MM.1S (cell line): ENCODE results near the gene SCUBE1.

ENCODE experiments used
- DNase-seq: peaks from one replicate; pipeline ENCODE4 v3.0.0-alpha.2; 2015
- H2AFZ ChIP-seq: fragments of 300-600 bp; sonication (generic); 2 replicates; pipeline ENCODE4 v1.6.0; 2016; ENCODE audit warnings: antibody characterized with exemption, low read length
- H3F3A ChIP-seq: fragments of 300-600 bp; sonication (generic); 2 replicates; pipeline ENCODE4 v1.6.1; 2016; ENCODE audit warnings: mild to moderate bottlenecking, antibody characterized with exemption, low read length, moderate library complexity, mixed read lengths; ENCODE audit not compliant: insufficient read depth
- H3K27ac ChIP-seq: fragments of 300-600 bp; sonication (generic); 2 replicates; pipeline ENCODE4 v1.5.1; 2016; ENCODE audit warnings: mild to moderate bottlenecking, low read length
- H3K27me3 ChIP-seq: fragments of 300-600 bp; sonication (generic); replicated peaks from 2 replicates; pipeline ENCODE4 v1.6.0; 2016; ENCODE audit warnings: low read length; ENCODE audit not compliant: insufficient read depth
- H3K36me3 ChIP-seq: fragments of 300-600 bp; sonication (generic); replicated peaks from 2 replicates; pipeline ENCODE4 v1.6.1; 2016; ENCODE audit warnings: mild to moderate bottlenecking, low read length, mixed read lengths; ENCODE audit not compliant: insufficient read depth
- H3K4me1 ChIP-seq: fragments of 300-600 bp; sonication (generic); 2 replicates; pipeline ENCODE4 v1.6.1; 2016; ENCODE audit warnings: low read length, mixed read lengths
- H3K4me2 ChIP-seq: fragments of 300-600 bp; sonication (generic); 2 replicates; pipeline ENCODE4 v1.6.0; 2016; ENCODE audit warnings: low read depth, low read length
- H3K4me3 ChIP-seq: fragments of 300-600 bp; sonication (generic); 2 replicates; pipeline ENCODE4 v1.5.1; 2016; ENCODE audit warnings: low read length, mixed read lengths
- H3K79me2 ChIP-seq: fragments of 300-600 bp; sonication (generic); 2 replicates; pipeline ENCODE4 v1.6.1; 2016; ENCODE audit warnings: mixed run types, low read length, mixed read lengths
- H3K9ac ChIP-seq: fragments of 300-600 bp; sonication (generic); 2 replicates; pipeline ENCODE4 v1.6.1; 2016; ENCODE audit warnings: low read length, mixed read lengths
- H3K9me2 ChIP-seq: fragments of 300-600 bp; sonication (generic); replicated peaks from 2 replicates; pipeline ENCODE4 v1.6.1; 2016; ENCODE audit warnings: mild to moderate bottlenecking, low read length, mixed read lengths; ENCODE audit not compliant: insufficient read depth
- H3K9me3 ChIP-seq: fragments of 300-600 bp; sonication (generic); replicated peaks from 2 replicates; pipeline ENCODE4 v1.6.1; 2016; ENCODE audit warnings: mild to moderate bottlenecking, low read length, mixed read lengths; ENCODE audit not compliant: insufficient read depth
- H4K20me1 ChIP-seq: fragments of 300-600 bp; sonication (generic); 2 replicates; pipeline ENCODE4 v1.6.1; 2016; ENCODE audit warnings: mild to moderate bottlenecking, low read length, moderate library complexity, mixed read lengths; ENCODE audit not compliant: insufficient read depth
- CTCF ChIP-seq: fragments of 300-600 bp; sonication (generic); IDR thresholded peaks from 2 replicates; pipeline ENCODE4 v1.5.1; 2016; ENCODE audit warnings: antibody characterized with exemption, low read length, mixed read lengths
- EZH2 ChIP-seq: fragments of 300-600 bp; sonication (generic); optimal IDR thresholded peaks from 2 replicates; pipeline ENCODE3; 2017; ENCODE audit warnings: low read depth, mild to moderate bottlenecking, antibody characterized with exemption, low read length, mixed read lengths
- EZH2phosphoT487 ChIP-seq: fragments of 300-600 bp; sonication (generic); IDR thresholded peaks from 2 replicates; pipeline ENCODE4 v1.6.1; 2018; ENCODE audit warnings: antibody characterized with exemption, low read length

Gene SCUBE1

GRCh38 chr22:43236411-43237166 lies 106.6 kb downstream of the SCUBE1 start:
- Histone ChIP-seq H2AFZ (no peak overlapping the region), H3K9me3 (no peaks in the 10 kb centered on the region), H3K4me2 (no peak overlapping the region), H3K4me3 (no peak overlapping the region), H3K9ac (no peak overlapping the region), H3F3A (no peaks in the 10 kb centered on the region), H3K4me1 (no peaks in the 10 kb centered on the region), H3K27ac (no peak overlapping the region), H3K79me2 (no peaks in the 10 kb centered on the region), H4K20me1 (no peaks in the 10 kb centered on the region), H3K36me3 (no peaks in the 10 kb centered on the region), H3K9me2 (no peaks in the 10 kb centered on the region), H3K27me3 (no peaks in the 10 kb centered on the region; the same call in 1 of the 2 replicates)
- no peak for DNase-seq
- TF ChIP-seq EZH2 (no peak), EZH2phosphoT487 (no peak), CTCF (no peak)

GRCh38 chr22:43235445-43236409 lies 107.4 kb downstream of the SCUBE1 start:
- no peak for DNase-seq
- H3K27me3 ChIP-seq = no peaks in the 10 kb centered on the region; the same call in 1 of the 2 replicates
- TF ChIP-seq EZH2phosphoT487 (no peak), EZH2 (no peak), CTCF (no peak)
- H4K20me1 ChIP-seq = no peaks in the 10 kb centered on the region
- H3K4me1 ChIP-seq = no peaks in the 10 kb centered on the region
- no peak overlapping the region for H3K4me3 ChIP-seq
- no peaks in the 10 kb centered on the region for H3K9me2 ChIP-seq
- H3K79me2 ChIP-seq = no peaks in the 10 kb centered on the region
- H3K9ac ChIP-seq = no peak overlapping the region
- no peaks in the 10 kb centered on the region for H3K9me3 ChIP-seq
- no peak overlapping the region for H2AFZ ChIP-seq
- H3F3A ChIP-seq = no peaks in the 10 kb centered on the region
- no peak overlapping the region for H3K27ac ChIP-seq
- H3K4me2 ChIP-seq = no peak overlapping the region
- no peaks in the 10 kb centered on the region for H3K36me3 ChIP-seq

- TF ChIP-seq EZH2phosphoT487 = no peak
- no peak for TF ChIP-seq EZH2
- no peak for TF ChIP-seq CTCF
- no peak overlapping the region for H3K27ac ChIP-seq
- no peaks in the 10 kb centered on the region for H3K36me3 ChIP-seq
- no peaks in the 10 kb centered on the region; the same call in 1 of the 2 replicates for H3K27me3 ChIP-seq
- no peaks in the 10 kb centered on the region for H3K79me2 ChIP-seq
- no peak overlapping the region for H2AFZ ChIP-seq
- H3K9me3 ChIP-seq = no peaks in the 10 kb centered on the region
- no peaks in the 10 kb centered on the region for H3K9me2 ChIP-seq
- H3K4me3 ChIP-seq = no peak overlapping the region
- DNase-seq = no peak
- no peak overlapping the region for H3K4me2 ChIP-seq
- no peaks in the 10 kb centered on the region for H4K20me1 ChIP-seq
- no peak overlapping the region for H3K9ac ChIP-seq
- no peaks in the 10 kb centered on the region for H3K4me1 ChIP-seq
- no peaks in the 10 kb centered on the region for H3F3A ChIP-seq
These were observed 108.7 kb downstream of the SCUBE1 start for GRCh38 chr22:43234264-43234988.
